PC-3 (cell line): ENCODE measurements around the gene DEFB113.

ENCODE experiments used
- CTCF ChIP-seq: fragments of 300-600 bp; sonication (generic); conservative IDR thresholded peaks from 2 replicates; pipeline ENCODE4 v1.5.1; 2017; ENCODE audit warnings: antibody characterized with exemption, low read depth, mild to moderate bottlenecking, low read length
- EZH2 ChIP-seq: fragments of 300-600 bp; sonication (generic); IDR thresholded peaks from one replicate; pipeline ENCODE4 v1.6.1; 2017; ENCODE audit warnings: antibody characterized with exemption, mild to moderate bottlenecking, low read length; ENCODE audit not compliant: unreplicated experiment

DNA sequence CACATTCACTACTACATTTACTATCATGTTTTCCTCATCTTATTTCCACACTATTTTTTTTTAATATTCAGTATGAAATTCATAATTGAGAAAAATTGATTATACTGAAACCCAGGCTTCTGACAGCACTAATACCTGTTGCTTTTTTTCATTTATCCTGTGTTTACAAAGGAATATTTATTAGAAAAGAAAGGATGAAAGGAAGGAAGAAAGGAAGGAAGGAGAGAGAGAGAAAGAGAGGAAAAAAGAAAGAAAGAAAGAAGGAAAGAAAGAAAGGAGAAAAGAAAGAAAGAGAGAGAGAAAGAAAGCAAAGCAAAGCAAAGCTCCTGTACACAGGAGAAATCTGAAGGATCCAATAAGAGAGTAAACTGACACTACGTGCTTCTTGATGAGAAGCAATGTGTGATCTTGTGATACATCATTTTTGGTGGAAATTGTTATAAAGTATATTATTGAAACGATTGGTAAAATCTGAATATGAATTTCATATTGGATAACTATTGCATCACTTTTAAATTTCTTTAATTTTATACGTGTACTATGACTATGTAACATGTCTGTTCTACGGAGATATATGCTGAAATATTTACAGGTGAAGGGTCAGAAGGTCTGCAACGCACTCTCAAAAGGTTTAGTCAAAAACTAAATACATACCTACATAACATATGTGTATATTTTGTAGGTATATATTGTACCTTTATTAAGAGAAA is 49.3 kb downstream of the DEFB113 start:
- TF ChIP-seq CTCF (no peak), EZH2 (no peak)
